Heart left ventricle (tissue), 16 donors: ENCODE measurements around the gene SUSD2. TPM values are rescaled to one million over a fixed set of nuclear protein-coding genes. Genes with fewer than 3 reads are reported as not detected.
A peak's percentile ranks its signal among the peaks of the same experiment; 100 is the strongest.

Experiments used
- ATAC-seq, 4 donors: fragments of 200-7000 bp; cut with Tn5 transposase; one replicate each; pipeline ENCODE4 v1.9.1; 2020 to 2022; ENCODE audit warnings: moderate library complexity in 4 of 4, mild to moderate bottlenecking in 3 of 4, moderate number of reproducible peaks in 1 of 4
- DNase-seq, 5 donors: peaks; one replicate each; pipeline ENCODE4 v3.0.0-alpha.2; 2020
- H3K27ac ChIP-seq, 12 donors: fragments of 200-600 bp; sonication (generic) in 4 of 12; one replicate each; pipeline versions ENCODE4 v1.5.0 to v1.8.0; 2016 to 2022; ENCODE audit warnings: mild to moderate bottlenecking in 2 of 12
- H3K27me3 ChIP-seq, 9 donors: fragments of 200-600 bp; sonication (generic) in 2 of 9; one replicate each; pipeline versions ENCODE4 v1.5.1 to v1.8.0; 2016 to 2022; ENCODE audit warnings: mild to moderate bottlenecking in 3 of 9
- H3K36me3 ChIP-seq, 9 donors: fragments of 200-600 bp; sonication (generic) in 2 of 9; one replicate each; pipeline versions ENCODE4 v1.5.0 to v1.8.0; 2018 to 2022; ENCODE audit warnings: mild to moderate bottlenecking in 2 of 9
- H3K4me1 ChIP-seq, 12 donors: fragments of 200-600 bp; sonication (generic) in 4 of 12; one replicate each; pipeline versions ENCODE4 v1.5.0 to v1.8.0; 2016 to 2022; ENCODE audit warnings: mild to moderate bottlenecking in 3 of 12
- H3K4me3 ChIP-seq, 12 donors: fragments of 200-600 bp; sonication (generic) in 4 of 12; one replicate each; pipeline versions ENCODE4 v1.5.0 to v1.8.0; 2017 to 2022; ENCODE audit warnings: mild to moderate bottlenecking in 9 of 12, moderate library complexity in 4 of 12
- H3K9me3 ChIP-seq, 12 donors: fragments of 200-600 bp; sonication (generic) in 4 of 12; one replicate each; pipeline versions ENCODE4 v1.5.0 to v1.8.0; 2016 to 2022; ENCODE audit warnings: mild to moderate bottlenecking in 1 of 12
- CTCF ChIP-seq, 12 donors: fragments of 200-600 bp; sonication (generic) in 4 of 12; IDR thresholded peaks; one replicate each; pipeline versions ENCODE4 v1.5.0 to v1.8.0; 2018 to 2022; ENCODE audit warnings: antibody characterized with exemption in 12 of 12, mild to moderate bottlenecking in 5 of 12
- POLR2A ChIP-seq, 2 donors: fragments of 450-650 bp; IDR thresholded peaks; one replicate each; pipeline ENCODE4 v1.6.1; 2017; ENCODE audit warnings: antibody characterized with exemption in 2 of 2, mild to moderate bottlenecking in 2 of 2, moderate library complexity in 2 of 2
- WGBS, 4 donors: extraction: QIAGEN DNeasy Blood & Tissue Kit in 2 of 4; methylation state at CpG; one replicate each; pipeline versions ENCODE4 v1.1.5 to v1.1.7; 2013 to 2018; 5-methylcytosine and 5-hydroxymethylcytosine counted together
- intact Hi-C, 10 donors: fragments of 100-400 bp; cut with DNase I; formaldehyde crosslinking; loops; one replicate each; pipeline versions ENCODE4 v1.11.1 to v1.14.2; 2022
- polyA plus RNA-seq, 2 donors: library from polyadenylated mRNA; stranded (reverse); fragments of 200-250 nt; gene quantifications; one replicate each; pipeline ENCODE4 v1.2.3, GENCODE V29; 2013
- total RNA-seq, 9 donors: library from RNA; depleted of rRNA in 2 of 9; stranded (reverse); fragments of >200 nt in 2 of 9; fragmentation: NEBNext Ultra II Directional in 3 of 9; extraction: Animal tissue kit (Norgen Biotek cat#: 25700) in 3 of 9; gene quantifications; one replicate each; pipeline versions ENCODE4 v1.1.0 to v1.2.4, GENCODE V29; 2016 to 2023
- donor health status: ischemic (EF 13 %, LVEDD 7.1; RV severe dilation, severe dysfunction).
- donor health status: healthy with polysubstance abuse.
- donor health status: DM: no; HTN: yes; CAD: no.
- donor health status: DM: no; HTN: no; CAD: no.
- donor health status: ischemic (EF 25% LVEDD 6.9; RV normal size, moderate dysfunction).
- donor health status: ischemic (EF 25% LVEDD 5.7; RV mildly dilated, moderate dysfunction).
- donor health status: healthy.
- donor health status: DM: yes; HTN: yes; CAD: no.
- donor health status: ischemic (EF 35%, LVEDD 5.7; RV mildly dilated, moderate dysfunction).
- donor health status: nonischemic (EF 11% LVEDD 7.7; RV severe dilation, severe dysfunction).
- donor health status: DM: yes; HTN: yes; CAD: no.
- donor health status: PGD.
- donor health status: ischemic (EF 29% LVEDD 5.4; RV normal size, mild dysfunction).
- donor health status: nonischemic (EF 23%, LVEDD 6.1; RV moderate dilation, normal function).

SUSD2 gene
- total and polyA plus RNA-seq, 11 donors: 1.5 to 12.6 (median 2.7) TPM

- DNase-seq (no peak), ATAC-seq (no peak)
- H3K27me3 ChIP-seq: no peaks in the 10 kb centered on the region
- intact Hi-C loops: loop anchor here in 4 of 10 donors (5.0 to 10.0 kb wide), 3 partner anchors 63 to 216 kb away; partner anchors contain the start of gene GSTT4 (in 2 of the 4)
- peak overlapping the region in 1 of 12 donors; percentile 54 for H3K27ac ChIP-seq
- H3K4me1 ChIP-seq: peaks cover 0 to 34% (median 10%) of the 10 kb centered on the region in 12 donors
- peaks cover 0 to 95% (median 77%) of the 10 kb centered on the region in 9 donors for H3K36me3 ChIP-seq
- H3K4me3 ChIP-seq: no peak overlapping the region
- WGBS, 4 donors: 80 to 100% (median 93%) methylated on average over 1 to 5 of the region's 5 CpGs
- no peaks in the 10 kb centered on the region for H3K9me3 ChIP-seq
- TF ChIP-seq POLR2A (IDR thresholded peaks at IDR 0.05) (no peak), CTCF (IDR thresholded peaks at IDR 0.05) (no peak)
These were observed 10.7 kb upstream of the SUSD2 start for GRCh38 chr22:24170632-24171031.

DNA sequence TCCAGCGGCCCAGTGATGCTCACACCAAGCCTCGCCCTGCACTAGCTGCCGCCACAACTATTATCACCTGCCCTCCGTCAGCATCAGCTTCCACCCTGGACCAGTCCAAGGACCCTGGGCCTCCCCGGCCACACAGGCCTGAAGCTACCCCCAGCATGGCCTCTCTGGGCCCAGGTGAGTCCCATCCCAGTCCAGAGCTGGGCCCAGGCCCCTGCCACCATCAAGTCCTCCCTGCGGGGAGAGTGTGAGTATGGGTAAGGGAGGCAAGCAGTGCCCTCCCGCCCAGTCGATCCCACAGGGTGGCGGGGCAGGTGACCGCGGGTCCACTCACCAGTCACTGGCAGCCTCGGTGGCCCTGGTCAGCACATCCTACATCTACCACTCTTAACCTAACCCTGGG, 9.5 kb upstream of the SUSD2 start:
- DNase-seq: no peak
- no peak for ATAC-seq
- TF ChIP-seq CTCF (IDR thresholded peaks at IDR 0.05) (no peak), POLR2A (IDR thresholded peaks at IDR 0.05) (no peak)
- no peaks in the 10 kb centered on the region for H3K27me3 ChIP-seq
- peaks cover 0 to 33% (median 16%) of the 10 kb centered on the region in 12 donors for H3K4me1 ChIP-seq
- 93 to 97% (median 96%) methylated on average over 12 of the region's 12 CpGs for WGBS, 4 donors
- H3K4me3 ChIP-seq: no peak overlapping the region
- H3K36me3 ChIP-seq: peaks cover 0 to 93% (median 69%) of the 10 kb centered on the region in 9 donors
- H3K9me3 ChIP-seq: no peaks in the 10 kb centered on the region
- H3K27ac ChIP-seq: peak overlapping the region in 1 of 12 donors; percentile 5
- intact Hi-C loops: loop anchor here in 4 of 10 donors (5.0 to 10.0 kb wide), 3 partner anchors 65 to 217 kb away; partner anchors contain the start of gene GSTT4 (in 2 of the 4)

GRCh38 chr22:24175160-24175808, 6.0 kb upstream of the SUSD2 start:
- WGBS, 4 donors: 28 to 54% (median 48%) methylated on average over 9 to 11 of the region's 11 CpGs
- no peaks in the 10 kb centered on the region for H3K9me3 ChIP-seq
- no peaks in the 10 kb centered on the region for H3K27me3 ChIP-seq
- no peak overlapping the region for H3K4me3 ChIP-seq
- no peak for TF ChIP-seq POLR2A (IDR thresholded peaks at IDR 0.05)
- TF ChIP-seq CTCF (IDR thresholded peaks at IDR 0.05): peak; percentile 80 to 94 (median 88)
- H3K27ac ChIP-seq: peak overlapping the region; percentile 23 to 85 (median 70)
- H3K4me1 ChIP-seq: peaks cover 0 to 52% (median 25%) of the 10 kb centered on the region in 12 donors
- DNase-seq (peak; percentile 84 to 92 (median 90)), ATAC-seq (peak; percentile 27 to 76 (median 66))
- intact Hi-C loops: loop anchor here in 7 of 10 donors (1.0 to 10.0 kb wide), 9 partner anchors 42 to 220 kb away; partner anchors contain the start of gene GSTT4 (in 2 of the 7)
- H3K36me3 ChIP-seq: peaks cover 0 to 75% (median 51%) of the 10 kb centered on the region in 9 donors

GRCh38 chr22:24176040-24176439, 5.2 kb upstream of the SUSD2 start:
- Histone ChIP-seq H3K4me1 (peaks cover 0 to 59% (median 29%) of the 10 kb centered on the region in 12 donors), H3K27me3 (no peaks in the 10 kb centered on the region), H3K27ac (peak overlapping the region; percentile 23 to 85 (median 70)), H3K36me3 (peaks cover 0 to 68% (median 43%) of the 10 kb centered on the region in 9 donors), H3K9me3 (no peaks in the 10 kb centered on the region), H3K4me3 (no peak overlapping the region)
- WGBS, 4 donors: 75 to 92% (median 87%) methylated on average over 2 to 11 of the region's 11 CpGs; no CpG with 5 or more reads in 1 of the 4 donors
- DNase-seq (peak in 1 of 5 donors; percentile 48), ATAC-seq (no peak)
- intact Hi-C loops: loop anchor here in 4 of 10 donors (1.0 to 10.0 kb wide), 7 partner anchors 43 to 221 kb away; partner anchors contain the start of gene GSTT4 (in 2 of the 4)
- TF ChIP-seq CTCF (IDR thresholded peaks at IDR 0.05): no peak
- no peak for TF ChIP-seq POLR2A (IDR thresholded peaks at IDR 0.05)
